ENCODE measurements around the gene ARID1B.

The ARID1B gene

GRCh38 chr6:156778454-156779205 lies 1.5 kb downstream of the ARID1B start:
- no peak for TF ChIP-seq FOXP2 (optimal IDR thresholded peaks at IDR 0.05; ENCODE audit: borderline replicate concordance, extremely low read depth, extremely low read length, insufficient read depth)
- TF ChIP-seq SIN3A (IDR thresholded peaks at IDR 0.05; ENCODE audit: borderline replicate concordance, insufficient read depth, low read length): no peak
- TF ChIP-seq TAF1 (IDR thresholded peaks at IDR 0.05; ENCODE audit: borderline replicate concordance, insufficient read depth, low read length): no peak
- no peak; the same call in 1 of the 2 replicates for TF ChIP-seq POLR2AphosphoS5 (IDR thresholded peaks at IDR 0.05; ENCODE audit: low read depth, low read length)
- no peak for TF ChIP-seq REST (IDR thresholded peaks at IDR 0.05; ENCODE audit: insufficient read depth in 1 of 2, low read depth in 2 of 2, low read length in 2 of 2)

GRCh38 chr6:156779206-156780094 lies 2.3 kb downstream of the ARID1B start:
- TF ChIP-seq FOXP2 (optimal IDR thresholded peaks at IDR 0.05; ENCODE audit: borderline replicate concordance, extremely low read depth, extremely low read length, insufficient read depth): no peak
- no peak for TF ChIP-seq REST (IDR thresholded peaks at IDR 0.05; ENCODE audit: insufficient read depth in 1 of 2, low read depth in 2 of 2, low read length in 2 of 2)
- no peak for TF ChIP-seq POLR2AphosphoS5 (IDR thresholded peaks at IDR 0.05; ENCODE audit: low read depth, low read length)
- no peak for TF ChIP-seq TAF1 (IDR thresholded peaks at IDR 0.05; ENCODE audit: borderline replicate concordance, insufficient read depth, low read length)
- no peak for TF ChIP-seq SIN3A (IDR thresholded peaks at IDR 0.05; ENCODE audit: borderline replicate concordance, insufficient read depth, low read length)

- TF ChIP-seq TAF1 (IDR thresholded peaks at IDR 0.05; ENCODE audit: borderline replicate concordance, insufficient read depth, low read length) (peak; percentile 93), POLR2AphosphoS5 (IDR thresholded peaks at IDR 0.05; ENCODE audit: low read depth, low read length) (peak; percentile 93), SIN3A (IDR thresholded peaks at IDR 0.05; ENCODE audit: borderline replicate concordance, insufficient read depth, low read length) (peak; percentile 88; the same call in 1 of the 2 replicates), FOXP2 (optimal IDR thresholded peaks at IDR 0.05; ENCODE audit: borderline replicate concordance, extremely low read depth, extremely low read length, insufficient read depth) (no peak), REST (IDR thresholded peaks at IDR 0.05; ENCODE audit: insufficient read depth in 1 of 2, low read depth in 2 of 2, low read length in 2 of 2) (no peak)
Measured at GRCh38 chr6:156780102-156780641, 3.0 kb downstream of the ARID1B start.

GRCh38 chr6:156780962-156781853 lies 4.0 kb downstream of the ARID1B start:
- TF ChIP-seq REST (IDR thresholded peaks at IDR 0.05; ENCODE audit: insufficient read depth in 1 of 2, low read depth in 2 of 2, low read length in 2 of 2): no peak
- no peak for TF ChIP-seq TAF1 (IDR thresholded peaks at IDR 0.05; ENCODE audit: borderline replicate concordance, insufficient read depth, low read length)
- no peak for TF ChIP-seq FOXP2 (optimal IDR thresholded peaks at IDR 0.05; ENCODE audit: borderline replicate concordance, extremely low read depth, extremely low read length, insufficient read depth)
- TF ChIP-seq POLR2AphosphoS5 (IDR thresholded peaks at IDR 0.05; ENCODE audit: low read depth, low read length): no peak
- no peak for TF ChIP-seq SIN3A (IDR thresholded peaks at IDR 0.05; ENCODE audit: borderline replicate concordance, insufficient read depth, low read length)
